ENCODE measurements around the gene KLF14.
"Not testable (repeated sequence)": the region's sequence is repeated elsewhere in the genome, so short reads cannot be mapped to it uniquely, and the experiment has no call there.

KLF14 gene

GRCh38 chr7:130712416-130712815 is 21.6 kb downstream of the KLF14 start:
- no peak for DNase-seq

DNA sequence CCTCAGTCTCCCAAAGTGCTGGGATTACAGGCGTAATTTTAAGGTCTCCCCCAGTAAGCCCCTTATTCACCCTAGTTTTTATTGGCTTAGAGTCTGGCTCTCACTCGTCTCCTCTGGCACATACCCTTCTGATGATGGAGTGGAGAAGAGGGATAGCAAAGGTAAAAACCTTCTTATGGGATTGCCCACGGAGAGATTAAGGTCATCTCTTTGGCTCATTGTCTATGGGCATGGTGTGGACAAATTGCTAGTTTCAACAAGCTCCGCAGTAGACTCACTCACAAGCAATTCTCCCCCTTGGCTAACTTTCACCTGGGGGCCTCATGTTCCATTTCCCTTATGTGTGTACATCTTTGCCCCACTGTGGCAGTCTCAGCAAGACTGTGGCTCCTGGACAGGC is 25.2 kb downstream of the KLF14 start:
- DNase-seq: no peak

DNA sequence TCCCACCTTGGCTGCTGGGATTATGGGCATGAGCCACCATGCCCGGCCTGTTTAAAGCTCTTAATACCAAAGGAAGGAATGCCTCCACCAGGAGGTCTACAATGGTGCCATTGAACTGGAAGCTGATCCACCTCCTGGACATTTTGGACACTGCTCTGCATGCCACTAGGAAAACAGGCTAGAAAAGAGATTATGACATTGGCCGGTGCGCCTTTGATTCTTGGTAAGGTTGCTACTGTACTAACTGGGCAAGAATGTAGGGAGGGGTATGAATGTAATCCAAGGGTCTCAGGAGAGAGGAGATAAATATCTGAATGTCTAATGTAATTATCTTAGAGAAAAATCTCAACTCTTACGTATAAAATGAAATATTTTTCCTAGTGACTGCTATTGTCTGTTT is 26.0 kb downstream of the KLF14 start:
- DNase-seq: no peak

DNA sequence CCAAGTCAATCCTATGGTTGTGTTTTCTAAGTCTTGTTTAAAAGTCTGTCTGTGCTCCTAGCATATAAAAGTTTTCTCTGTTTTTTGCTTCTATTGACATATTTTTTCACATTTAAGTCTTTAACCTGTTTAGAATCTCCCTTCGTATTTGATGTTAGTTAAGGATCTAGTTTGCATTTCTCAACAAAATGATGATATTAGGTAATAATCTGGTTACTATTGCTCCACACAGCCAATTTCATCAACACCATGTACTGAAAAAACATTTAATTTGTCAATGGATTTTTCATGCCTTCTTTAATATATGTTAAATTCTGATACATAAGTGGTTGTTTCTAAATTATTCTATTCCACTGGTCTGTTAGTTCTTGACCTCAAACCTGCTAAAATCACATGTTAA is 30.2 kb downstream of the KLF14 start:
- DNase-seq: no peak

- no peak for DNase-seq
Observed at GRCh38 chr7:130701650-130702049, 32.4 kb downstream of the KLF14 start.

DNA sequence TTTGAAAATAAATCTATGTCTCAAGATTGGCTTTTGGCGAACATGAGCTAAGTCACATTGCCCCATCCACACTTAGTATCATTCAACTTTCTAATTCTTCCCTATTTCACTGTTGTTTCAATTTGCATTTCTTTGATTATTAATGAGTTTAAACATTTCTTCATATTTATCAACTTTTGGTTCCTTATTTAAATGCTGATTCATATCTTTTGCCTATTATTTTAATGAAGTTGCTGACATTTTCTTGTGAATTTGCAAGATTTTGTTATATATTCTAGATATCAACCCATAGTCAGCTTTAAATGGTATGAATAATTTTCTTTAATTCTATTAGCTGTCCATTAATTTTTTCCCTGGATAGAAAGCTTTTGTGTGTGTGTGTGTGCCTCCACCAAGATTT is 33.2 kb downstream of the KLF14 start:
- DNase-seq: no peak

DNA sequence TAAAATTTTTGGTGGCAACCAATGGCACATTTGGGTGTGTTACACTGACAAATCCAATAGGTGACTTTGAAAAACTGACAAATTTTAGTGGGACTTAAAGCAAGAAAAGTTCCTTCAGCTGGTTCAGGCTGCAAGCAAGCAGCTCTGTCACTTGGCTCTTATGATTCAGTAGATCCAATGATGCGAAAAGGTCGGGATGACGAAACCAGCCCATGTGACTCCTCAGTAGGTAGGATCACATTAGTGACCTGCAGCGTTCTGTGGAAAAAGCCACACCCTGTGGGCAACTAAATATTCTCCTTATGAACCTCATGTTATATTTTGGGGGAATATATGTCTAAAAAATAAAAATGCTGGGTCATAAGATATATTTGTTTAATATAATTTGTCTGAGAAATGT is 34.3 kb downstream of the KLF14 start:
- no peak for DNase-seq

DNA sequence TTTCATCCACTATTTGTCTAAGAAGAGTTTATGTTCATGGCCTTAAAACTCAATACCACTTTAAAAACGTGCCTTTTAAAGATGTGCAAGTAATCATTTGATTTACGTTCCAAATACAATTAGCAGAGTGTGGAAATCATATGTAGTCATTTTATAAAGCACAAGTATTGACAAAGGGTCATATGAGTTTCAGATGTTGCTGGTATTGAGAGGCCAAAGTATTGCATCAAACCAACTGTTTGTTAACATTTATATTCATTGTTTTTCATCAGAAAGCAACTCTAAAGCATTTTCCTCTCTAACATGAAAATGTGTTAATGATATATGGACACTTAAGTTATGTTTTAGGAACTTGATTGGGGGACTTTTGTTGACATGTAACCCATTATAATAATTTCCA is 36.2 kb downstream of the KLF14 start:
- no peak for DNase-seq

DNA sequence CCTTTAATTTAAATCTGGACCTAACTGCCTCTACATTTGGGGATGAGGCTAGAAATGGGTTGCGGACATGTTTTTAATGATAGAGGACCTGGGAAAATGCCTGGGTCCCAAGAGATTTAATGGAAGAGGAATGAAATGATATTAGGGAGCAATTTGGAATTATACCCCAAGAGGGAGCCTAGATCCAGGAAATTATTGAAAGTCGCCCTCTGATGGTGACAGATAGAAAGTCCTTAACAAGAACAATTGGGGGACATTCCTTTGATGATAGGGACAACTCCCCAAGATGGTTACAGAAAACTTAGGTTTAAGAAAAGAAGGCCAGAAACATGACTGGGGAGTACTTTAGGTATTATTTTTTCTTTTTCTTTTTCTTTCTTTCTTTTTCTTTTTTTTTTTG is 38.2 kb downstream of the KLF14 start:
- peak; percentile 56 for DNase-seq

DNA sequence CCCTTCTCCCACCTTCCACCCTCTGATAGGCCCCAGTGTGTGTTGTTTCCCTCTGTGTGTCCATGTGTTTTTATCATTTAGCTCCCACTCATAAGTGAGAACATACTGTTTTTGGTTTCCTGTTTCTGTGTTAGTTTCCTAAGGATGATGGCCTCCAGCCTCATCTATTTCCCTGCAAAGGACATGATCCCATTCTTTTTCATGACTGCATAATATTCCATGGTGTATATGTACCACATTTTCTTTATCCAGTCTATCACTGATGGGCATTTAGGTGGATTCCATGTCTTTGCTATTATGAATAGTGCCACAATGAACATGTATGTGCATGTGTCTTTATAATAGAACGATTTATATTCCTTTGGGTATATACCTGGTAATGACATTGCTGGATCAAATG is 41.6 kb downstream of the KLF14 start:
- DNase-seq: not testable (repeated sequence)

DNA sequence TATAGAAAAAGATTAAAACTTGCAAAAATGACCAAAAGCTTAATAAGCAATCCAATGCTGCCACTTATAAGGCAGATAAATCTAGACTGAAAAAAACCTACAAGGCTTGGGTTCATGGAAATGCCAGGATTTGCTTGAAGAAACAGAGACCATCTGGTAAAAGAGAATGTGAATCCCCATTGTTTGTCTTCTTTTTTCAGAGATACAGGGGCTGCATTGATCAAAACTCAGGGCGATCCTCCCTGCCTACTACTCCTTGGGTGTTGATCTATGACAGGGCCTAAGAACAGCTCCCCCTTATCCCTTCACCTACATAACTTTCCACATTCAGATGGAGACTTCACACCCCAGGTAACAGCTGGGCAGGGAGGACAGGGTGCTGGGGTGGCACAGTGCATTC is 44.3 kb downstream of the KLF14 start:
- DNase-seq: no peak

DNA sequence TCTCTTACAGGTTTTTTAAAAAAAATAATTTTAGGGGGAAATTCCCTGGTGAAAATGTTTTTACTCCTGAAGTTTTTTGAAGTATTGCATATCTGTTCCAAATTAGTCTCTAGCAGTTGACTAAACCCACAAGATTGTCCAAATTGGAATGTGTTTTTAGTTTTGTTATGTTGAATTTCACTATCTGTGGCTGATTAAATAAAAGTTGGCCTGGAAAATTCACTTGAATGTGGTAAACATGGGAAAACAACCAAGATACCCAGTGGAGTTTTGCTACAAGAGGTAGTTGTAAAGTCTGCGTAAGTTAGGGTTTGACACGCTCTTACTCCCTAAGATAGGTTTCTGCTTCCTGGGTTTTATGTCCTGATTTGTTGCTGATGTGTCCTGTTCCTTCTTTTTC is 51.0 kb downstream of the KLF14 start:
- no peak for DNase-seq
